ENCODE results near the gene ACSS1.

DNA sequence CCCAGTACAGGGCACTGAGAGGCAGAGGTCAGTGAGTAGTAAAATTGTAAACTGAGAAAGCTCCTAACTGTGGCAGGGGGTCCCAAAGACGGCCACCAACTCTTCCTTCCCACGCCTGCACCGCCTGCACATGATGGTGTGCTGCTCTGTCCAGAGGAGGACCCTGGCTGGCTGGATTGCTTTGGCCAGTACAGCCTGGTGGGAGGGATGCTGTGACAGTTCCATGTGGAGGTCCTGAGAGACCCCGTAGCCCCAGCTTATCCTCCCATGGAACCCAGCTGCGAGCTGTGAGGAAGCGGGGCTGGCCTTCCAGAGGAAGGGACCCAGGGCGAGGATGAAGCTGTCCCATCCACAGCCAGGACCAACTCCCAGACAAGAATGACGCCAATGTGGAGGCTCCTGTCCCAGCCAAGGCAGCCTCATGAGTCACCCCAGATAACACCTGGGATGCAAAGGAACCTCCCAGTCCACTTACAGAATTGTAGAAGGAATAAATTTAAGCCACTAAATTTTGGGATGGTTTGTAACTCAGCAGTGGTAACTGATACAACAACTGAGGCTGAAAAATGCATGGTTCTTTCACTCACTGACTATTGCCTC is 2.0 kb upstream of the ACSS1 start:
- TF ChIP-seq, protein P1, sequence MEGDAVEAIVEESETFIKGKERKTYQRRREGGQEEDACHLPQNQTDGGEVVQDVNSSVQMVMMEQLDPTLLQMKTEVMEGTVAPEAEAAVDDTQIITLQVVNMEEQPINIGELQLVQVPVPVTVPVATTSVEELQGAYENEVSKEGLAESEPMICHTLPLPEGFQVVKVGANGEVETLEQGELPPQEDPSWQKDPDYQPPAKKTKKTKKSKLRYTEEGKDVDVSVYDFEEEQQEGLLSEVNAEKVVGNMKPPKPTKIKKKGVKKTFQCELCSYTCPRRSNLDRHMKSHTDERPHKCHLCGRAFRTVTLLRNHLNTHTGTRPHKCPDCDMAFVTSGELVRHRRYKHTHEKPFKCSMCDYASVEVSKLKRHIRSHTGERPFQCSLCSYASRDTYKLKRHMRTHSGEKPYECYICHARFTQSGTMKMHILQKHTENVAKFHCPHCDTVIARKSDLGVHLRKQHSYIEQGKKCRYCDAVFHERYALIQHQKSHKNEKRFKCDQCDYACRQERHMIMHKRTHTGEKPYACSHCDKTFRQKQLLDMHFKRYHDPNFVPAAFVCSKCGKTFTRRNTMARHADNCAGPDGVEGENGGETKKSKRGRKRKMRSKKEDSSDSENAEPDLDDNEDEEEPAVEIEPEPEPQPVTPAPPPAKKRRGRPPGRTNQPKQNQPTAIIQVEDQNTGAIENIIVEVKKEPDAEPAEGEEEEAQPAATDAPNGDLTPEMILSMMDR (IDR thresholded peaks at IDR 0.05) = no peak
- TF ChIP-seq EP300 (IDR thresholded peaks at IDR 0.05) = no peak
- TF ChIP-seq POLR2A (IDR thresholded peaks at IDR 0.05) = no peak
- no peak for TF ChIP-seq POLR2AphosphoS5 (IDR thresholded peaks at IDR 0.05)

All from stomach (tissue), 4 donors.